Ishikawa (cell line): ENCODE results near the gene FLT1.

Source experiments
- CEBPB ChIP-seq: IDR thresholded peaks from 2 replicates; pipeline ENCODE4 v1.6.1; 2012
- CREB1 ChIP-seq: IDR thresholded peaks from 2 replicates; pipeline ENCODE4 v1.6.1; 2012; ENCODE audit warnings: low read depth
- EGR1 ChIP-seq: IDR thresholded peaks from 2 replicates; pipeline ENCODE4 v1.6.1; 2012
- EP300 ChIP-seq: IDR thresholded peaks from 2 replicates; pipeline ENCODE4 v1.6.1; 2012; ENCODE audit warnings: borderline replicate concordance
- FOXM1 ChIP-seq: IDR thresholded peaks from 2 replicates; pipeline ENCODE4 v1.6.1; 2012; ENCODE audit warnings: low read depth, borderline replicate concordance
- MAX ChIP-seq: IDR thresholded peaks from 2 replicates; pipeline ENCODE4 v1.6.1; 2012
- NFIC ChIP-seq: IDR thresholded peaks from 2 replicates; pipeline ENCODE4 v1.6.1; 2012
- RAD21 ChIP-seq: IDR thresholded peaks from 2 replicates; pipeline ENCODE4 v1.6.1; 2012; ENCODE audit warnings: low read depth
- REST ChIP-seq: IDR thresholded peaks from 2 replicates; pipeline ENCODE4 v1.6.1; 2012; ENCODE audit warnings: low read depth, mild to moderate bottlenecking
- TAF1 ChIP-seq: IDR thresholded peaks from 2 replicates; pipeline ENCODE4 v1.6.1; 2012; ENCODE audit warnings: low read depth, mild to moderate bottlenecking
- TCF12 ChIP-seq: IDR thresholded peaks from 2 replicates; pipeline ENCODE4 v1.6.1; 2012; ENCODE audit warnings: low read depth
- TEAD4 ChIP-seq: IDR thresholded peaks from 2 replicates; pipeline ENCODE4 v1.6.1; 2012
- USF1 ChIP-seq: IDR thresholded peaks from 2 replicates; pipeline ENCODE4 v1.6.1; 2012
- YY1 ChIP-seq: IDR thresholded peaks from 2 replicates; pipeline ENCODE4 v1.6.1; 2012; ENCODE audit warnings: low read depth
- ZBTB7A ChIP-seq: IDR thresholded peaks from 2 replicates; pipeline ENCODE4 v1.6.1; 2012; ENCODE audit warnings: low read depth

The FLT1 gene

DNA sequence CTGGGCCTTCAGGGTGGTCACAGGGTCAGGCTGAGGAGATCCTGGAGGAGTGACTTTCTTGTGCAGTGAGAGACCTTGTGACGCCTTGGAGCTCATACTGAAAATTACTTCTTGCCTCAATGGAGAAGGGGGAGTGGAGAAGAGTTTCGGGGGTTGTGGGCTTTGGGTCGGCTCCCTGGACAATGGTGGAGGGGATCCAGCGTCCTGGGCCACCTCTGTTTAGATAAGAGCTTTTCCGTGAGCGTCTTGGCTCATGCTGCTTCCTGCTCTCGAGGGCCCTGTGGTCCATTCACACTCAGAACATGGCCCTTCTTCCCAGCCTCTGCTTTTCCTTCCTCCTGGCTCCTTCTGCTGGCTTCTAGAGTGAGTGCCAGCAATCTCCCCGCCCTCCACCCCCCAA is 81.9 kb downstream of the FLT1 start:
- TF ChIP-seq CREB1 = no peak

- no peak for TF ChIP-seq RAD21
- TF ChIP-seq CREB1 = no peak
- no peak for TF ChIP-seq CEBPB
- TF ChIP-seq USF1 = no peak
- TF ChIP-seq EGR1 = no peak
- no peak for TF ChIP-seq NFIC
- no peak for TF ChIP-seq EP300
- TF ChIP-seq TAF1 = no peak
- TF ChIP-seq REST = no peak
- no peak for TF ChIP-seq TCF12
- TF ChIP-seq MAX = no peak
- TF ChIP-seq TEAD4 = no peak
- TF ChIP-seq ZBTB7A = no peak
- TF ChIP-seq FOXM1 = no peak
- no peak for TF ChIP-seq YY1
These were observed 83.0 kb downstream of the FLT1 start for GRCh38 chr13:28411831-28412353.

- no peak for TF ChIP-seq ZBTB7A
- no peak for TF ChIP-seq TAF1
- TF ChIP-seq CREB1 = no peak
- no peak for TF ChIP-seq CEBPB
- TF ChIP-seq USF1 = no peak
- TF ChIP-seq EGR1 = no peak
- TF ChIP-seq NFIC = no peak
- no peak for TF ChIP-seq TEAD4
- TF ChIP-seq MAX = no peak
- TF ChIP-seq REST = no peak
- no peak for TF ChIP-seq EP300
- TF ChIP-seq YY1 = no peak
- TF ChIP-seq RAD21 = no peak
- no peak for TF ChIP-seq FOXM1
- no peak for TF ChIP-seq TCF12
These were observed 84.8 kb downstream of the FLT1 start for GRCh38 chr13:28410096-28410495.

GRCh38 chr13:28409648-28410047 is 85.3 kb downstream of the FLT1 start:
- TF ChIP-seq TEAD4 (no peak), REST (no peak), ZBTB7A (no peak), RAD21 (no peak), TCF12 (no peak), CEBPB (no peak), NFIC (no peak), MAX (no peak), EP300 (no peak), TAF1 (no peak), EGR1 (no peak), YY1 (no peak), USF1 (no peak)

DNA sequence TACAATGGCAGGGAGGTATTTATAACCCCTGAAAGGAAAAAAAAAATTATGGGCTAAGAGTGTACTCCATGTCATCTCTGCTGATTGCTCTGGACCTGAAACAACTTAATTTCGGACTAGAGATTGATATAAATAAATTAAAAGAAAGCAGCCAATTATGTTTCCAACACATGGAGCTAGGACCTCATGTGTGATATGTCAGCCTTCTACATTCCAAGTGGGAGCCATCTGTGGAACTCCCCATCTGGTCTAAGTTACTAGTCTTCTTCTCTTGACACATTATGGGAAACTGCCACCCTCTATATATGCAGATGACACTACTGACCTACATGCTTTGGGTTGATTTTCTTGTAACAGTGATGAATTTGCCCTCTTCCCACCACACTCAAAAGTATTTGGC is 86.1 kb downstream of the FLT1 start:
- TF ChIP-seq USF1 = no peak
- TF ChIP-seq EGR1 = no peak
- no peak for TF ChIP-seq CEBPB
- TF ChIP-seq TAF1 = no peak
